ENCODE measurements around the gene C11orf16.
"Not testable (repeated sequence)": the region's sequence is repeated elsewhere in the genome, so short reads cannot be mapped to it uniquely, and the experiment has no call there.

Gene C11orf16, protein sequence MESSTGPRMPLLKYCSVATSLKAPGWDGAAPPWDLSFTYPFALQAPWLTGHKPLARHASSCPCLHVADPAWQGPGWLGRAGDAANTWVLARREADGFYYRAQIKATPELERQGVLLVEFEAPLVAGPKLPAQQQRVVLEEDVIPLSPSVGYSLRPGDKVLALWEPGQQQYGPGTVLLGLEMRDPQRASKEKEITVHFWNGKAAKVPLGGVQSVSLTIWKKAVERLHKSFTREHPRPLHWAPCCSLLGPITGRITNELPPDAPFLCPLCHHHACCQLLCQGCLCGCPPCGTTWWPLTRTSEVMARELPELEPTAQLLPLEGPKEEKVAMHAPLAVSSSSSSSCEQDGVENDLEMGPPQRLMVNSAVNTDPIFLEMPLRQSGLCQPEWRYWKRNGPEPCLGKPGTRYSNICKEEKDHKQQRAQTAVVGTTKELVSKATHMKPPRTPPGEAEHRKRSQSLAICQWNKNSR

GRCh38 chr11:8932564-8933180, at the start of gene C11orf16:
TSS of gene C11orf16 (minus strand) at chr11:8932947. CDS start at chr11:8932308, 639 bp downstream.
- DNase-seq (ENCODE audit: low read depth) = no peak

DNA sequence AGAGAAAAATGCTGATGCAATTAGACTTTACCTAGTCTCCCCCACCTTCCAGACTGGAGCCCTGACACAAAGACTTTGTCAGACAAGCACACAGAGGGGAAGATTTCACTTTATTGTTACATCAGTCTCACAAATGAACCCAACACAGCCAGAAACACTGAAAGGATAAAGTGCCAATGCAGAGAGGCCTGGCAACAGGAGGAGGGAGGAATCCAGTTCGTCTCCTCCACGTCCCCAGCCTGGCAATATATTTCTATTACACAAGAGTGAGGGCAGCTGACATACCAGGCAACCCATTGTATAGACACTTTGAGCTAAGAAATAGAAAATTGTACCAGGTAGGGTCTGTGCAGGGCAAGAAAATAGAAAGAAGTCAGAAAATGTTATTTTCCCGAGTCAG, 47.7 kb upstream of the C11orf16 start:
- no peak for DNase-seq (ENCODE audit: low read depth)

- DNase-seq (ENCODE audit: low read depth) = not testable (repeated sequence)
Measured at GRCh38 chr11:8979365-8979764, 46.6 kb upstream of the C11orf16 start.

DNA sequence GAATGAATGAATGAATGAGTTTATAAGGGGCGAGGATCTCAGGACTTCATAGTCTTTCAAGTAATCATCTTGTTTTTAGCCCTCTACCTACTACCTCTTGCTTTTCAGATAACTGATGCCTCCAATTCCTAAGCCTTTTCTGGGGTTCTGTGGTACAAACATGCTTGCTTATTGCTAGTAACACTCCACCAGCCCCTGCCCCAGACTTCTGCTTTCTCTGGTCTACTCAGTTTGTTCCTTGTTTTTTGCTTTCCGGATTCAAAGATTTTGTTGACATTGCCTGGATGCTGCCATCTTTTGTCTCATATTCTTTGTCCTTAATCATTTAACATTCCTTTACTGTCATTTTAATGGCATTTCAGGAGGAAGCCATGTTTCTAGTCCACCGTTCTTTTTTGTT, 40.4 kb upstream of the C11orf16 start:
- no peak for DNase-seq (ENCODE audit: low read depth)

GRCh38 chr11:8971924-8972316, 39.2 kb upstream of the C11orf16 start:
- no peak for DNase-seq (ENCODE audit: low read depth)

GRCh38 chr11:8971196-8971923, 38.6 kb upstream of the C11orf16 start:
- no peak for DNase-seq (ENCODE audit: low read depth)

DNA sequence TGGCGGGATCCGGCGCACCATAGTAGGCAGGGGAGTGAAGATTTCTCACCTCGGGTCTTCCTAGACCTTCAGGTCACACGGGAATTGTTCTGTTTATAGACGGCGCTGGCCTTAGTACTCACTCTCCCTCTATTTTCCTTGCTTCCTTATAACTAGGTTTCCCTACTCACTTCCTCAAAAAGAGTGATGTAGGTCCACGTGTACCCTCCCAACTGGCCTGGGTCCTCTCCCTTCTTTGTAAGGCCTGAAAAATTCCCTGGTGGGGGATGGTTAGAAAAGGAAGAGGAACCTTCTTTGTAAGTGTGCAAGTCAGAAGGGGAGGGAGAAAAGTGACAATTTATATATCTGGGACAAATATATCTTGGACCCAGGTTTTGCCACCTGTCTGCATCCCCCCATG, 34.4 kb upstream of the C11orf16 start:
- DNase-seq (ENCODE audit: low read depth) = no peak

DNA sequence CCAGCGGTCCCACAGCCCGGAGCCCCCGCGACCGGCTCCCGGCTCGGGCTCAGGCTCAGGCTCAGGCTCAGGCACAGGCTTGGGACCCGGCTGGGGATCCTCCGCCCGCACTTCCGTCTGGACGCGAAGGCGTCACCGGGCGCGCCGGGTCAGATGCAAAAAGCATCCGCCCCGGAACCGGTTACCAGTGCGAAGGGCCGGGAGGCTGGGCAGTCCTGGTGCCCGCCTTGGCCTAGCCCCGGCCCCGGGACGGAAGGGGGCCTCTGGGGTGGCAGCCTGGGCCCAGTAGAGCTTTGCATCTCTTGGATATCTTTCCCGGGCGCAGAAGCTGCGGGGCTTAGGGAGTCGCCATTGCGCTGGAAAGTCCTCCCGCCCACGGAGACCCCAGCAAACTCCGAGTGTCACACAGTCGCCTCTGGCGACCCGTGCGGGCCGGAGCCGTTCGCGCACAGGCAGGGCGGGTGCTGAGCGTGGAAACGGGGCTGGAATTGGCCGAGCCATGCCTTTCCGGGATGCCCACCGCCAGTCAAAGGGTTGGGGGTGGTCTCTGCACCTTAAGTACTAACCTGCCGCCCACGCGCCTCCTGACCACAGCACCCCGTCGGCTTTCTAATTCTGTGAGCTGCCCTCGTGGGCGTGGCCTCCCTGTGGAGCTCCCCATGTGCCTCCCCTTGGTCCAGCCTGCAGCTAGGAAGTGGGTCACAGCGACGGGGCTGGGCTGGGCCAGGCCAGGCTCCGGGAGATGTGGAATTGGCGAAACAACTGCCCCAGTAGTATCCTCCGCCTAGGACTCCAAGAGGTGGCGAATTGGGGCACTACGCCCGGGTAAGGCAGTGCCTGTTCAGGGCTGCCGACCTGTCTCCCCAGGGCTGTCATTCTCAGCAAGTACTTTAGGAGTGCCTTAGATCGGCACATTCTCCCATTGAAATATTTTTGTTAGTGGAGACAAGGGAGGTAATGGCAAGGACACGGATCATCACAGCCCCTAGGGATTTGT, 31.9 kb upstream of the C11orf16 start, which contains the start of gene TMEM9B:
Gene TMEM9B, minus strand, starts transcription at position 119 of the 997 bp plus-strand sequence. CDS start 129 bp downstream, outside the sequence.
- DNase-seq (ENCODE audit: low read depth) = peak; percentile 85

DNA sequence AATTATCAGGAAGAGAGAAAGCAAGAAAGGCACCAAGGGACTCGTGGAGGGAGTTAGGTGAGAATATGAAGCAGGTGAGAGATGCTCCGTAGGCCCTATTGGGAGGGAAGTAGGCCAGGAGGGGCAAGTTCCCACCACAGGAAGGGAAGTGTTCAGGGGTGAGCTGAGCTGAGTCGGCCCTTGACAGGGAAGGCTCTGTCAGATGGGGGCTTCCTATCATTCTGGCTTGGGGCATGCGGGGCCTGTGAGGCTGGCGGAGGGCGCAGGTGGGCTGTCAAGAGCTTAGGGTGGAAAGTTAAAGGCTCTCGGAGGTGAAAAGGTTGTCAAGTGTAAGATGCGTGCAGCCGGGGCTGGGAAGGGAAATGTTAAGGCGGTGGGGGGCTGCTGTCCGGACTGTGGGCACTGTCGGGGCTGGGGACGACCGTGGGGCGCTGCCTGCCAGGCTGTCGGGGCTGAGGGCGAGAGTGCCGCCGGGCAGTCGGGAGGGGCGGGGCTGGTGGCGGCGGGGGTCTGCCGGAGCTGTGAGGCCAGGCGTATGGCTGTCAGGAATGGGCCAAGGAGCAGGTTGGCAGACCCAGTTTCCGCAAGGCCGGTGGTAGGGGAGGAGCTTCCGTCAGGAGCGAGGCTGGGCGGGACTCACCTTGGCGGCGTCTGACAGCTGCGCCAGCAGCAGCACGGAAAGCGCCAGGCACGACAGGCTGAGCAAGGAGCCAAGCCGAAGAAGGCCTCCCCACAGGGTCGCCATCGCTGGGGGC, 31.0 kb upstream of the C11orf16 start:
- peak; percentile 71 for DNase-seq (ENCODE audit: low read depth)

GRCh38 chr11:8962841-8963240, 30.1 kb upstream of the C11orf16 start:
- no peak for DNase-seq (ENCODE audit: low read depth)

DNA sequence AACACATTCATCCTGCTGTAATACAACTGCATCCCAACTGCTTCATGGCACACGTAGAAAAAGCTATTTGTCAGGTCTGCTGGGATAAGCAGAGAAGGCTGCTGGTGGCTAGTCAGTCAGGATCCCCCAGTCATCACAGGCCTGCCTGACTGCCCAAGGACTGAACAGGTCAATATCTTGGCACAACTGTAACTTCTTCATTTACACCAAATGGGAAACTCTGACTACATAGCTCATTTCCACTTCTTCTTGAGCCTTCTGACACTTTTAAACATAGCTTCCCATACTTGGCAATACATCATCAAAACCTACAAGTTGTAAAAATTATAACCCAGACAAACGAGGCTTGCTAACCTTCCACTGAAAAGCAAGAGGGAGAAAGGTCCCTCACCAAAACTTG, 28.7 kb upstream of the C11orf16 start:
- no peak for DNase-seq (ENCODE audit: low read depth)

DNA sequence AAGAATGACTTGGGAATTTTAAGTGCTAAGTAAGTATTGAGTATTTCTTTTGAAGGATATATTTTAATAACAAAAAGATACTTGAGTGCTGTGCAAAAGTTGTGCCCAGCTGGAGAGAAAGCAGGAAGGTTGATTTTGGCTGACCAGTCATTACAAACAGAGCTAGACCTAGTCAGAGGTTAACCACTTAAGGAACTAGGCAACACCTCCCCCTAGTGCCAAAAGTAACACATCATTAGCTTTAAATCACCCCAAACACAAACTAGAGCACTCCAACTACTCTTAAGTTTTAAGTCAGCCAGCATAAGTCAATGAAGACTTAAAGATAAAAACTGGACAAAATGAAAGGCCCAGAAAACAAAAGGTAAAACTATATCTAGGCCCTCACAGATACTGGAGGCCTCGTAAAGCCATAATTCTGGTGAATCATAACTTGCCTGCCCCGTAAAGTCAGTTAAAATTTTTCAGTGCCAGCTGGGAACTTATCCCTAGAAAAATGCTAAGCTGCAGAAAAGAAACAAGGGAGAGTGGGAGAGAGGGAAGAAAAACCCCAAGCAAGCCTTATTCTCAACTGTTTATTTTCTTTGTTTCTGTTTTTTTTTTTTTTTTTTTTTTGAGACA, 26.9 kb upstream of the C11orf16 start:
- peak; percentile 77 for DNase-seq (ENCODE audit: low read depth)

GRCh38 chr11:8956860-8957259, 24.1 kb upstream of the C11orf16 start:
- DNase-seq (ENCODE audit: low read depth) = no peak

GRCh38 chr11:8948886-8949285, 16.1 kb upstream of the C11orf16 start:
- DNase-seq (ENCODE audit: low read depth) = no peak

GRCh38 chr11:8947230-8947943, 14.6 kb upstream of the C11orf16 start:
- peak; percentile 17 for DNase-seq (ENCODE audit: low read depth)

DNA sequence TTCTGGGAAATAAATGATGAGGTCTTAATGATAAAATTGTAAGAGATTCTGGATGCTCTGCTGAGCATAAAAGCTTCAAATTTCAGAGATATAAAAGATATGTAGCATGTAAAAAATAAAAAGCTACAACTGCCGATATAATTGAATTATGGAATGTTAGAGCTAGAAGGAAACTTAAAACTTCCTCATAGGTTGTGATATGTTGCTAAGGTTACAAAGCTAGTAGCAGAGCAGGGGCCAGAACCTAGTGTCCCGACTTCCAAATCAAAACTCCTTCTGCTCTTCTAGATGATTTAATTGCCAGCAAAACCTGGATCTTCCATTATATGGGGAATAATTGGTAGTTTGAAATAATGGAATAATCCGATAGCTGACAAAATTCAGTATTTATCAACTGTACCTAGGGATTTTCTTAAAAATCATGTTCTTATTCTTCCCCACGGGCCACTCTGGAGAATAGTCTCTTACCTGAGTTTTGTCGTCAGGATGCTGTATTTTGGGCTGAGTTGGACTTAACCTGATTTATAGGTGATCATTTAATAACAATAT, 9.8 kb upstream of the C11orf16 start, which contains the start of gene ASCL3:
Gene ASCL3, minus strand, starts transcription at position 499 of the 549 bp plus-strand sequence. CDS start 4,855 bp downstream, outside the sequence.
- no peak for DNase-seq (ENCODE audit: low read depth)

DNA sequence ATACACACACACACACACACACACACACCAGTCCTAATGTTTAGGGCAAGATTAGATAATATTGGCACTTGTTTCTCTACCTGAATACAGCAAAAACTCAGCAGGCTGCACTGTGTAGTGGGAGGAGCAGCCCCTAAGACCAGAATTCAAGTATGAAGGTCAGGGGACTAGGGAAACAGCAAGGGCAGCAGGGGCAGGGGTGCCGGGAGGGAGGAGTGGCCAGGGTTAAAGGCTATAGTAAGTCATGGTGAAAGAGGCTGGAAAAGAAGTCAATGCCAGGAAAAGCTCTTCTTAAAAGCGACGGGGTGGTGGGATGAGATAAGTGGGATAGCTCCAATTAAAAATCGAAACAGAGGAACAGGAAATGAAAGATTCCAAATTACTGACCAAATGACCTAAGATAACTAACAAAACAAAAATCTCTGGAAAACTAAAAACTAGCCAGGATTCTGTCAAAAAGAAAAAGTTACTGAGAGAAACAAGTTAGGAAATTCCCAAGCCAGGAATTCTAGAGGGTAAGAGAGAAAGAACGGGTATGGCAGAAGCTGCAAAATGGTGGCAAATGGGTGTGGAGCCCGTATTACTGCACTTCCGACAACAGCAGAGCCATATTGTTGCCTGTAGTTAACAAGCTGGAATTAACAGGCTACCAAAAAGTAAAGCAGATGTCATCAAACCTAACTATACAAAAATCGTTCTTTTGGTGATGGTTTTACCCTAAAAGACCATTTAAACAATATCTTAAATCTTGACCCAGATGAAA, 8.8 kb upstream of the C11orf16 start:
- no peak for DNase-seq (ENCODE audit: low read depth)

GRCh38 chr11:8937659-8938058, 4.9 kb upstream of the C11orf16 start:
- DNase-seq (ENCODE audit: low read depth) = no peak

All from amniotic epithelial cell (primary cell).